Measurements from ENCODE around the gene HADHB. TPM values are rescaled to one million over a fixed set of nuclear protein-coding genes. Genes with fewer than 3 reads are reported as not detected.
A peak's percentile ranks its signal among the peaks of the same experiment; 100 is the strongest.

Gene HADHB
- total and polyA plus RNA-seq, 2 of the 13 experiments (the other 11 are each of a cell fraction or from before 2014, with no cell fraction given) = 112 to 238 TPM

DNA sequence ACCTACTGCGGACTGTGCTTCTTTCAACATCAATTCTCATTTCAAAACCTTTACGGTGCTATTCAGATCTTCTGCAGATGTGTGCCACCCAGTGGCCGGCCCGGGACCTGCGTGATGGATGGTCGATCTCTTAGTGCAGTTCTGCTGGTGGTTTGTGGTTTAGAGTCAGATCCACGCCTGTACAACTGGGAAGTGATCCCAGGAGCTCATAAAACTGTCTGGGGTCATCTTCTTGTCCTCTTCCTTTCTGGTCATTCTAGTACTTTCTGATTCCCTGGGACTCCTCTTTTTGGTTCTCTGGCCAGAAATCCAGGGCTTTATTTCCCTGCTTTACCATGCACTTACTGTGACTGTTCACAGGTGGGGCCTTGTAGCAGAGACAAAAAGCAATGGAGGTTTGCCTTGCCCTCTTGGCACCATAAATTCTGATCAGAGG lies 85.4 kb downstream of the HADHB start (continued):
- TF ChIP-seq ARNT2 (CRISPR knock-in tag; IDR thresholded peaks at IDR 0.05; ENCODE audit: low read depth) (no peak), AKNA (CRISPR knock-in tag; IDR thresholded peaks at IDR 0.05; ENCODE audit: borderline replicate concordance) (no peak), HIVEP1 (CRISPR knock-in tag; IDR thresholded peaks at IDR 0.05) (no peak), ZFP1 (CRISPR knock-in tag; IDR thresholded peaks at IDR 0.05) (0 out of 2 replicates have a peak, but pooled peaks have one; percentile 28), ZZZ3 (CRISPR knock-in tag; IDR thresholded peaks at IDR 0.05; ENCODE audit: borderline replicate concordance) (no peak), ZMAT5 (CRISPR knock-in tag; IDR thresholded peaks at IDR 0.05; ENCODE audit: borderline replicate concordance, low read depth) (no peak), MTA3 (CRISPR knock-in tag; IDR thresholded peaks at IDR 0.05) (no peak), ZIK1 (CRISPR knock-in tag; IDR thresholded peaks at IDR 0.05; ENCODE audit: borderline replicate concordance, low read depth) (no peak), NAIF1 (CRISPR knock-in tag; IDR thresholded peaks at IDR 0.05; ENCODE audit: borderline replicate concordance) (no peak), ZNF749 (CRISPR knock-in tag; IDR thresholded peaks at IDR 0.05; ENCODE audit: borderline replicate concordance) (no peak), PRDM4 (CRISPR knock-in tag; IDR thresholded peaks at IDR 0.05; ENCODE audit: borderline replicate concordance) (no peak), NFE2L2 (IDR thresholded peaks at IDR 0.05; ENCODE audit: low read length) (no peak), ZNF737 (CRISPR knock-in tag; IDR thresholded peaks at IDR 0.05; ENCODE audit: borderline replicate concordance) (no peak), XBP1 (CRISPR knock-in tag; IDR thresholded peaks at IDR 0.05) (no peak), ARID3A (IDR thresholded peaks at IDR 0.05; ENCODE audit: low read depth, low read length) (peak; percentile 60; the same call in 1 of the 2 replicates), NFRKB (IDR thresholded peaks at IDR 0.05) (no peak), ZNF430 (CRISPR knock-in tag; IDR thresholded peaks at IDR 0.05) (no peak), ZNF674 (CRISPR knock-in tag; IDR thresholded peaks at IDR 0.05; ENCODE audit: low read depth) (no peak), ZNF839 (CRISPR knock-in tag; IDR thresholded peaks at IDR 0.05; ENCODE audit: borderline replicate concordance) (no peak), RFX3 (CRISPR knock-in tag; IDR thresholded peaks at IDR 0.05) (no peak)
- TF ChIP-seq, protein P1, sequence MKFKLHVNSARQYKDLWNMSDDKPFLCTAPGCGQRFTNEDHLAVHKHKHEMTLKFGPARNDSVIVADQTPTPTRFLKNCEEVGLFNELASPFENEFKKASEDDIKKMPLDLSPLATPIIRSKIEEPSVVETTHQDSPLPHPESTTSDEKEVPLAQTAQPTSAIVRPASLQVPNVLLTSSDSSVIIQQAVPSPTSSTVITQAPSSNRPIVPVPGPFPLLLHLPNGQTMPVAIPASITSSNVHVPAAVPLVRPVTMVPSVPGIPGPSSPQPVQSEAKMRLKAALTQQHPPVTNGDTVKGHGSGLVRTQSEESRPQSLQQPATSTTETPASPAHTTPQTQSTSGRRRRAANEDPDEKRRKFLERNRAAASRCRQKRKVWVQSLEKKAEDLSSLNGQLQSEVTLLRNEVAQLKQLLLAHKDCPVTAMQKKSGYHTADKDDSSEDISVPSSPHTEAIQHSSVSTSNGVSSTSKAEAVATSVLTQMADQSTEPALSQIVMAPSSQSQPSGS (CRISPR knock-in tag; IDR thresholded peaks at IDR 0.05) = no peak; the same call in 1 of the 2 replicates
